HG03558 (cell line): ENCODE data around the gene GCK.

Experiments
- ATAC-seq: cut with Tn5 transposase; IDR thresholded peaks from one replicate; pipeline ENCODE4 v1.9.1; 2021; ENCODE audit warnings: moderate number of reproducible peaks; ENCODE audit not compliant: unreplicated experiment; ENCODE audit errors: extremely low read depth

Gene GCK

DNA sequence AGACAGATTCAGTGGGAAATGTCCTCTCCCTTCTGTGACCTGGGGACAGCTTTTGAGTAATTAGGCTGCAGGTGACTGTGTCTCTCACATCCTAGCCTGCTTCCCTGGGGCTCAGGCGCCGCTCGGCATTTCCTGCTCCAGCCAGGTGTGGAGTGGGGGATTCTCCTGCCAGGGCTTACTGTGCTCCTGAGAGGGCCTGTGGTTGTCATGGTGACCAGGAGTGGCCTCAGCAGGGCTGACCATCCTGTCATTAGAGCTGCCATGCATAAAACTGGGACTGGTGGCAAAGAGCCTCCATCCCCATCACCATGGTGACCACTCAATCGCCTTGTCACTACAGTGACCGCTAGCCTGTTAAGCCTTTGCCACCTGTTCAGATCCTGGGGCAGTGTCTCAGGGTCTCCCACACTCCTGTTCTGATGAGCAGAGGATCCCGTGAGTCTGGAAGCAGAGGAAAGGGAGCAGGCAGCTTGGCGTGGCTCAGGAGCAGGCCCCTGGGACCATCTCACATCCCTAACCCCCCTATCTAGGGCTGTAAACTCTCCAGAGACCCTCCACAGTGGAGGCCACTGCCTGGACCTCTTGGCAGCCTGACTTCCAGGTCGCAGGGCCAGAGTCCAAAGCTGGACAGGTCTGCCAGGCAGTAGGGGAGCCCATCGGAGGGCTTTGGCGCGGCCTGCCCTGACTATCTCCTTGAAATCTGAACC, at the start of gene GCK:
GCK (minus strand) TSS at position 154 of the 707 bp plus-strand sequence. CDS start 486 bp downstream, outside the sequence.
- ATAC-seq = no peak

GRCh38 chr7:44238116-44238695, 49.0 kb upstream of the GCK start:
- ATAC-seq = no peak

DNA sequence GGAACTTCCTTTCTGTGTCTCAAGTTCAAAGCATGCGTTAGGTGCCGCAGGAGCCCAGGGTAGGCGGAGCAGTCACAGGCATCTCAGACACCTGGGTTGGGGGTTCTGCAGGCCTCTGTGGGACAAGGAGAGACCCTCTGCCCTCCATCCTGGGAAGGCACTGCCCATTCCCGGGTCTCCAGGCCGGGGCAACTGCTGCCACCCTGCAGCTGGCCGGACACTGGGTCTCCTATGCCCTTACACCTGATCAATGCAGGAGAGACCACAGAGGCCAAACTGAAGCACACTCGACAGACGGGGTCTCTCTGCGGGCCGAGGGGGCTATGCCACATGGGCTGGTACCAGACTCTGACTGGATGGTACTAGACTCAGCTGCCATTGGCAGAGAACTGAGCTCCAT, 48.5 kb upstream of the GCK start:
- ATAC-seq = no peak

GRCh38 chr7:44236333-44236728, 47.1 kb upstream of the GCK start:
- no peak for ATAC-seq

DNA sequence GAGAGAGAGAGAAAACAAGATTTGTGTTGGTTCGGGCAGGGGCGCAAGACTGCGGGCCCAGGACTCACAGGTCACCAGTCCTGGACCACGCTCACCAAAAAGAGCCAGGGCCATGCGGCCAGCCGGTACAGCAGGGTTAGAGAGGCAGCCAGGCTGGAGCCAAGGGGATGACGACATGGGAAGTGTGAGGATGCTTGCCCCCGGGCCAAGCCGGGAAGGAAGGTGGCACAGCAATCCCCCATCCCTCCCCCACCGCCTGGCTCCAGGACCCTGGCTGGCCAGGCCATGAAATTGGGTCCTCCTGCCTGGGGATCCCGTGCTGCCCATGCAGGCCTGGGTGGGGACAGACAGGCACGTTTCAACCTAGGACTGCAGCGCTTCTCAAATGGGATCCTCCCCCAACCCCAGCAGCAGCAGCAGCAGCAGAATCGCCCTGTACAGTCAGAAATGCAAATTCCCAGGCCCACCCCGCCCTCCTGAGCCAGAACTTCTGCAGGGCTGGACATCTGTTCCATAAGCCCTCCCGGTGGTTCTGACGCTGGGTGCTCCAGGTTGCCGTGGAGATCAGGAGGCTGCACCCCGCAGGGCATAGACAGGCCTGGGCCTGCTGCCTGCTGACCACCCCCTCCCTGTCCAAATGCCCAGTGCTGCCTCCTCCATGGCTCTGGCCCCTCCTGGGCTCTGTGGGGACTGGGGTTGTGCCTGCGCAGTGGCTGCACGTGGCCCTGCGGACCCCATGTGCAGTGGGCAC, 46.5 kb upstream of the GCK start:
- no peak for ATAC-seq

DNA sequence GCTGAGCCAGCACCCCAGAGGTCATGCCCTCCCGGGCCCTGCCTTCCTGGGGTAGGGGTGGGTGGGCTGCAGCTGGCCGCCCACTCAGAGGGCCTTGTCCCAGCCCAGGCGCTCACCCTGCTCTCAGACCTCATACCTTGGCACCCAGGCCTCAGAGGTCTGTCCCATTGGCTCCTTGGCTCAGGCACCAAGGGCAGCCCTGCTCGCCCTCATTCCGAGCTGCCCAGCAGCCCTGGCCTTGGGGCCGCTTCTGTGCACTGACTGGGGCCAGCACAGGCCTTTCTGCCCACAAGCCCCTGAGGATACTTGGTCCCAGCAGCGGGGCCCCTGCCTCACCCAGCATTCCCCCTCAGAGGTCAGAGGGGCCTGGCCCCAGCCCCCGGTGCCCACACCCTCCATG, 45.8 kb upstream of the GCK start:
- no peak for ATAC-seq

GRCh38 chr7:44232901-44233715, 43.9 kb upstream of the GCK start:
- ATAC-seq = no peak

GRCh38 chr7:44232396-44232795, 43.2 kb upstream of the GCK start:
- ATAC-seq = no peak

DNA sequence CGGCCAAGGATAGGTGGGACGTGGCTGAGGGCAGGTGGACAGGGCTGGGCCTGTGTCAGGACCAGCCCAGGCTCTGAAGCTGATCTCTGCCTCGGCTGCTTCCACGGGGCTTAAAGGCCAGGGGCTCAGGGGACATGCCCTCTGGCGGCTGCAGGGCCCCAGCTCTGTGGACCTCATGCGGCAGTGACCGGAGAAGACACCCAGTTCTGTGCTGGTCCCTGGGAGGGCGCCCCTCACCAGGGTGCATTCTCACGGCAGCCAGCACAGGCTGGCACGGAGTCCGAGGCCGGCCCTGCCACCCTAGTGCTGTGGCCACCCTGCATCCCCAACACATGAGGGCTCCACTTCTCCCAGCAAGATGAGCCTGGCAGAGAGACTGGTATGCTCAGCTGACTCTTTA, 41.8 kb upstream of the GCK start:
- ATAC-seq = no peak

- ATAC-seq = no peak
Measured at GRCh38 chr7:44230286-44230685, 41.0 kb upstream of the GCK start.

DNA sequence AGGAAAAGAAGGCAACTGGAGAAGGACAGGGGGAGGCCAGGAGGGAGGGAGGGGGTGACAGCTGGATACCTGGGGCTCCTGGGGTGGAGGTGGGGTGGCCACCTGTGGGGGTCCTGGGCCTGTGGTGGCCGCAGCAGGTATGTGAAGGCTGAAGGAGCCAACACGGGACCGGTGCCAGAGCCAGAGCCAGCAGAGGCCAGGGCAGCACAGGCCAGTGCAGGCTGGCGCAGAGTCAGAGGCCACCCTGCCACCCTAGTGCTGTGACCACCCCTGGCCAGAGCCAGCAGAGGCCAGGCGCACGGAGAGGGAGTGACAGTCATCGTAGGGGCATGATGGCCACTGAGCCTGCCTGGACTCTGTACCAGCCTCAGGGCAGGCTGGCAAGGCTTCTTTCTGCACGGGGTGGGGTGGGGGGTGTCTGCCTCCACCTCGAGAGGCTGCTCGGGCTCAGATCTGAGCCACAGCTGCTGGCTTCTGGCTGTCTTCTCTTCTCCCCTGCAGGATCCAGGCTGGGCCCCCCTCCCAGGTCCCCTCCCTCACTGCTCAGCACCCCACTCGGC, 40.4 kb upstream of the GCK start:
- ATAC-seq = no peak

DNA sequence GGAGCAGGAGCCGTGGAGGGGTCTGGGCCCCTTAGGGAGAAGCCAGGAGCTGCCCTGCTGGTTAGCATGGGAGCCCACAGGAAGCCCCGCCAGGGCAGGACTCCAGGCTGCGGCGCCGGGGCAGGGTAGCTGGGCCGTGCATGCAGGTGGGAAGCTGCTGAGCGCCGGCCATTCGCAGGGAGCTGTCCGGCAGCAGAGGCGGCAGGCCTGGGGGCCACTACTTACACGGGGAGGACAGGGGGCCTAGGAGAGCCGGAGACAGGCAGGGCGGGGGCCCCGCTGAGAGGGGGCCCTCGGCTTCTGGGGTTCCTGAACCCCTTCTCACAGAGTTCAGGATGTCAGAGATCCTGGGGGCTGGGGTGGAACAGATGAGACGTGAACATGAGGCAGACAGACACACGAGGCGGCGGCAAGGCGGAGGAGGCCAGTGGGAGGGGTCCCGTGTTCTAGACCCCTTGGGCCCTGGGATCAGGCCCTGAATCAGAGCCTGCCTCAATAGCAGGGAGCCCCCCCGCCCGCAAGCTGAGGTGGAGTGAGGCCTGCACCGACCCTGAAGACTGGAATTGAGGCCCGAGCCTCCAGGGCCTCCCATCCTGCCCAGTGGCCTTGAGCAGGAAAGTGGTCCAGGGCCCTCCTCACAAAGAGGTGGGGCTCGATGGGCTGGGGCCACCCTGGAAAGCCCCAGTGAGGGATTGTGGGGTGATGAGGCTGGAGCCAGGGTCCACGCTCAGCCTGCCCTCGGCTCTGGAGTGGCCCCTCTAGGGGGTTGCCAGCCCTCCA, 39.5 kb upstream of the GCK start:
- no peak for ATAC-seq

- no peak for ATAC-seq
Measured at GRCh38 chr7:44227911-44228310, 38.7 kb upstream of the GCK start.

GRCh38 chr7:44226396-44226753, 37.1 kb upstream of the GCK start:
- no peak for ATAC-seq

DNA sequence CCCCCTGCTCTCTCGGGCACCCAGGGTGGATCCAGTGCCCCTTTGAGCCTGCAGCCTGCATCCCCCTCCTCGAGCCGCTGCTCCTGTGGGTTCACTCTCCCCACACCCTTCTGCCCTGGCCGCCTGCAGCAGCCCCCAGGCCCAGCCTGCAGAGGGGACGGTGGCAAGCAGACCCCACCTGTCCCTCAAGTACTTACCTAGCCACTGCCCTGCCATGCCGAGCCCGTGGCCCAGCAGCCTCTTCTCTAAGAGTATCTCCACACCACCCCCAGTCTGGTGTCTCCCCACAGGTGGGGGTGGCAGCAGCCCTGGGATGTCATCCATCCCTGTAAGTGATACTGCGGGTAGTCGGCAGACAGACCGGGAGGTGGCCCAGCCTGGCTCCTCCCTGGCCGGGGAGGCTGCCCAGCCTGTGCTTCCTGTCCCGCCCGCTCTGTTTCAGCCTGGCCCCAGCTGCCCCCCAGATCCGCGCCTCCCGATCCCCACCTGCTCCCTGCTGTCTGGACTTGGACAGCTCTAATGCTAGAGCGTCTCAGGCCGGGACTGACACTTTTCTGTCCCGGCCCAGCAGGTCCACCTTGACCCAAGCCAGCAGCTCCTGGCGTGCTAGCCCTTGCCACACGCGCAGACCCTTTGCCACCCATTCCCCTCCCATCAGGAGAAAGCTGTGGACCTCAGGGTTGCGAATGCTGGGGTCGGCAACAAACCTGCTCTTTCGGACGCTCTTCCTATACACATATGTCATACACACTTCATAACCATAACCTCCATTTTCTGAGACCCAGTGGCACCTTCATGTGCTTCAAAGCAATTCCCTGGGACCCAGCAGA, 36.5 kb upstream of the GCK start:
- no peak for ATAC-seq

- ATAC-seq = no peak
Measured at GRCh38 chr7:44224974-44225565, 35.8 kb upstream of the GCK start.

DNA sequence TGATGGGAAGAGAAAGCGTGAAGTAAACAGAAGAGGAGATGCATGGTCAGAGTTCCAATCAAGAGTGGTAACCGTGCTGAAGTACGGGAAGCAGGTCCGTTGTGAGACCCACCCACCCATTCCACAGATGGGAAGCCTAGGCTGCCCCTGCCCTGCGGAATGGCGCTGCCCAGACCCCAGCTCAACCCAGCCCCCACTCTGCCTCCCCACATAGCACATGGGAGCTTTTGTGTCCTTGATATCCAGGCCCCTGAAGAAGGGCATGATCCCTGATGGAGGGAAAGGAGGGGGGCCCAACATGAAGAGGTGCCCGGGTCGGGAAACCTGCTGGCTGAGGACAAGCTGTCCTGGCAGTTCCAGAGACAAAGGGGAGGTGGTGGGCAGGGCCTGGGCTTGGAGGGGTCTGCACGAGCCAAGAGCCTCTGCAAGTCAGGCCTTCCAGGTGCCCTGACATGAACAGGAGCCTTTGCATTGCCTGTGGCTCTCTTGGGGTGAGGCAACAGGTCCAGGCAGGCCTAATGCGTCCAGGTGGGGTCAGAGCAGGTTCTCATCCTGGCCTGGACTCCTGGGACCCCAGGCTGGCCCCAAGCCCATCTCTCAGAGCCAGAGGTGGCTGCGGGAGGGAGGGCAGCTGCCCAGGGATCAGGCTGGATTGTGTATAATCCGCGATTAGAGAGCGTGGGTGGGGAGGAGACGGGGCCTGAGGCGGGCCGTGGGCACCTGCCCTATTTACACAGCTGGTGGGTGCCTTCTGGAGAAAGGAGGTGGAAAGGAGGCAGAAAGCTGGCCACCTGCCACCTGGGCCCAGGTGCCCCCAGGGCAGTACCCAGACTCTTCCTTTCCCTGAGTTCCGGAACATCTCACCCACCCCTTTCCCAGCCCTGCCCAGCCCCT, 35.1 kb upstream of the GCK start:
- ATAC-seq = no peak
